Measurements from ENCODE around the gene RAPGEFL1.
"Not testable (repeated sequence)": the region's sequence is repeated elsewhere in the genome, so short reads cannot be mapped to it uniquely, and the experiment has no call there.

The RAPGEFL1 gene, protein sequence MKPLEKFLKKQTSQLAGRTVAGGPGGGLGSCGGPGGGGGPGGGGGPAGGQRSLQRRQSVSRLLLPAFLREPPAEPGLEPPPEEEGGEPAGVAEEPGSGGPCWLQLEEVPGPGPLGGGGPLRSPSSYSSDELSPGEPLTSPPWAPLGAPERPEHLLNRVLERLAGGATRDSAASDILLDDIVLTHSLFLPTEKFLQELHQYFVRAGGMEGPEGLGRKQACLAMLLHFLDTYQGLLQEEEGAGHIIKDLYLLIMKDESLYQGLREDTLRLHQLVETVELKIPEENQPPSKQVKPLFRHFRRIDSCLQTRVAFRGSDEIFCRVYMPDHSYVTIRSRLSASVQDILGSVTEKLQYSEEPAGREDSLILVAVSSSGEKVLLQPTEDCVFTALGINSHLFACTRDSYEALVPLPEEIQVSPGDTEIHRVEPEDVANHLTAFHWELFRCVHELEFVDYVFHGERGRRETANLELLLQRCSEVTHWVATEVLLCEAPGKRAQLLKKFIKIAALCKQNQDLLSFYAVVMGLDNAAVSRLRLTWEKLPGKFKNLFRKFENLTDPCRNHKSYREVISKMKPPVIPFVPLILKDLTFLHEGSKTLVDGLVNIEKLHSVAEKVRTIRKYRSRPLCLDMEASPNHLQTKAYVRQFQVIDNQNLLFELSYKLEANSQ

GRCh38 chr17:40177275-40177874 lies at the start of gene RAPGEFL1:
Gene RAPGEFL1, plus strand, starts transcription at chr17:40177470. Its CDS starts 392 bp downstream, at chr17:40177862.
- peak; percentile 27 to 95 (median 70) for DNase-seq
- intact Hi-C loops (cut with DNase I) = no loop called here

- intact Hi-C loops (cut with DNase I) = no loop called here
These were observed 47.8 kb upstream of the RAPGEFL1 start for GRCh38 chr17:40129498-40129897.

DNA sequence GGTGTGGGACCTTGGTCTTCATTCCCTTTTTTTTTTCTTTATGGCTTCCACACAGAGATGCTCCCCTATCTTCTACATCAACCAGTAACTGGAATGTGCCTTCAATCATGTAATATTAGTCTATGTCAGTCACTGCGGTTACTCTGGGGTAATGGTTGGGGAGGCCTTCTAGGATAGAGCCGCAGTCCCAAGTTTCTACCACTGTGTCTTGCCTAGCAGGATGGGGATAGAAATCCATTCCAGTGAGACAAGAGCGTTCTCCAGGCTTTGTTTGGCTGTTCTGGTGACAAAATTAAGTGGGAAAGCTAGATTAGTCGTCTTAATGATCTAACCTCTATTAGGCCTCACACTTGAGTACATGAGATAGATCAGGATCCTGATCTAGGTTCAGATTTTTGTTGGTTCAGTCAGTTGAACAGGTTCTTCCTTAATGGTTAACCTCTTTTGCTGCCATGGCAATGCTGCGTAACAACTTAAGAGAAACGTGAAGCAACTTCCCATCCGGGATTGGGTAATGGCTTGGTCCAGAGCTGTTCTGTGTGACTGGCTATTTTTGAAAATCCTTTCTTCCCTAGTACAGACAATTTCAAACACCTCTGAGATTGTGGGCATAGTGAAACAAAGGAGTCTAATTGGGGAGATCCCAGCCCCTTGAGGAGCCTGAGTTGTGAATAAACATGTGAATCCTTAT lies 46.8 kb upstream of the RAPGEFL1 start:
- DNase-seq = peak in 1 of 10 donors; percentile 14
- intact Hi-C loops (cut with DNase I) = no loop called here

More at GRCh38 chr17:40129498-40129897, 47.8 kb upstream of the RAPGEFL1 start:
- no peak for DNase-seq

- no peak for DNase-seq
- intact Hi-C loops (cut with DNase I) = no loop called here
These were observed 43.1 kb upstream of the RAPGEFL1 start for GRCh38 chr17:40134184-40134583.

GRCh38 chr17:40135817-40136216 lies 41.5 kb upstream of the RAPGEFL1 start:
- intact Hi-C loops (cut with DNase I) = no loop called here
- DNase-seq = no peak

DNA sequence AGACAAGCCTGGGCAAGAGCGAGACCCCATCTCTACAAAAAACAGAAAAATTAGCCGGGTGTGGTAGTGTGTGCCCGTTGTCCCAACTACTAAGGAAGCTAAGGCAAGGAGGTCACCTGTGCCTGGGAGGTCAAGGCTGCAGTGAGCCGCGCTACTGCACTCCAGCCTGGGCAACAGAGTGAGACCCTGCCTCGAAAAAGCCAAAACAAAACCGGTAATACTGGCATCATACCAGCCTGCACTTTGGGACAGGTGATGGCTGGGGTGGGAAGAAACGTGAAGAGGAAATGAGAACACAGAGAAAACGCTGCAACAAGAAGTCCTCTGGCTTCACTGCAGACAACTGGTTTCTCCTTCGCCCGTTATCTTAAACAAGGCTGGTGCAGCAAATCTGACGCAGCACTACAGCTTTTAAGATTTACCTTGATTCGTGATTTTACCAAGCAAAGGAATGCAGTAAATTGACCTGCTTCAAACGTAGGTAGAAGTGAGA lies 37.7 kb upstream of the RAPGEFL1 start:
- intact Hi-C loops (cut with DNase I) = no loop called here

GRCh38 chr17:40143166-40143565 lies 34.1 kb upstream of the RAPGEFL1 start:
- DNase-seq = peak in 1 of 10 donors; percentile 22
- intact Hi-C loops (cut with DNase I) = not testable (repeated sequence)

More for the DNA sequence above, 37.7 kb upstream of the RAPGEFL1 start:
- peak in 1 of 10 donors; percentile 78 for DNase-seq

DNA sequence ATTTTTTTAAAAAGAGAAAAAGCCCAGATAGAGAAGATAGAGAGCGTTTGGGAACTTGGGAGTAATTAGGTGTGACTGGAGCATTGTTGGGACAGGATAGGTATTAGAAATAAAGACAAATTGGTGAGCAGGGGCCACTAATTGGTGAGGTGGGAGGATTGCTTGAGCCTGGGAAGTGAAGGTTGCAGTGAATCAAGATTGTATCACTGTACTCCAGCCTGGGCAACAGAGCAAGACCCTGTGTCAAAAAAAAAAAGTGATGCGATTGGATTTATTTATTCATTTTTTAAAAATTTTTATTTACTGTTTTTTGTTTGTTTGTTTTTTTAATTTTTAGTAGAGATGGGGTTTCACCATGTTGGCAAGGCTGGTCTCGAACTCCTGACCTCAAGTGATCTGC lies 31.8 kb upstream of the RAPGEFL1 start:
- intact Hi-C loops (cut with DNase I) = no loop called here
- no peak for DNase-seq

DNA sequence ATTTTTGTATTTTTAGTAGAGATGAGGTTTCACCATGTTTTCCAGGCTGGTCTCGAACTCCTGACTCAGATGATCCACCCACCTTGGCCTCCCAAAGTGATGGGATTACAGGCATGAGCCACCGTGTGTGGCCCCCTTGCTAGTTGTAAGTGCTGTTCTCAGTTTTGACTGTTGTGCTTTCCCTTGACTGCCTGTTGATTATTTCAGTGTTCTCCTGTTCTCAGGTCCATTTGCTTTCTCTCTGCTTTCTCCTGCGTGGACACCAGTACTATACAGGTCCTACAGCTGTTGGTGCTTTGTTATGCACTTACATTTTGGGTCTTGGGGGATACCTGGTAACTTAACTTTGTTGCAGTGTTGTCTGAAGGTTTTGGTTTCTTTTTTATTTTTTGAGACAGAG lies 28.7 kb upstream of the RAPGEFL1 start:
- intact Hi-C loops (cut with DNase I) = no loop called here
- DNase-seq = peak in 1 of 10 donors; percentile 12

GRCh38 chr17:40150276-40150675 lies 27.0 kb upstream of the RAPGEFL1 start:
- no peak for DNase-seq

GRCh38 chr17:40151414-40151963 lies 25.8 kb upstream of the RAPGEFL1 start:
- intact Hi-C loops (cut with DNase I) = no loop called here
- DNase-seq = no peak

More at GRCh38 chr17:40150276-40150675, 27.0 kb upstream of the RAPGEFL1 start:
- intact Hi-C loops (cut with DNase I) = no loop called here

GRCh38 chr17:40153603-40154236 lies 23.6 kb upstream of the RAPGEFL1 start:
- DNase-seq = peak in 1 of 10 donors; percentile 56
- intact Hi-C loops (cut with DNase I) = no loop called here

DNA sequence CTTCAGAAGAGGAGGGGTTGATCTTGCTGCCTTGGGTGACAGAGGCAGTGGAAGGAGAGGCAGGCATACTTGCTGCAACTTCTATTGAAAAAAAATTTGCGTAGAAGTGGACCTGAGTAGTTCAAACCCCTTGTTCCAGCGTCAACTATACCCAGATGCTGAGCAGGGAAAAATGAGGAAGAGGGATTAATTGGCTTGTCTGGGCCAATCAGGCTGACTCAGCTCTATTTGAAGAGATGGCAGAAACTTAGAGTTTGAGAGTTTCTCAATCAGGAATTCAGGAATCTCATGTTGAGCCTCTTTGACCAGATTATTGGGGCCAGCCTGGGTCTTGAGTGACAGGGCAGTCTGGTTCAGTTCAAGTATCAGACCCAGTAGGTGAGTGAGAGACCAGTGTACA lies 19.3 kb upstream of the RAPGEFL1 start:
- DNase-seq = no peak
- intact Hi-C loops (cut with DNase I) = no loop called here

GRCh38 chr17:40158438-40159013 lies 18.7 kb upstream of the RAPGEFL1 start:
- no peak for DNase-seq

GRCh38 chr17:40159456-40159855 lies 17.8 kb upstream of the RAPGEFL1 start:
- intact Hi-C loops (cut with DNase I) = no loop called here
- peak in 1 of 10 donors; percentile 14 for DNase-seq

More at GRCh38 chr17:40158438-40159013, 18.7 kb upstream of the RAPGEFL1 start:
- intact Hi-C loops (cut with DNase I) = no loop called here

DNA sequence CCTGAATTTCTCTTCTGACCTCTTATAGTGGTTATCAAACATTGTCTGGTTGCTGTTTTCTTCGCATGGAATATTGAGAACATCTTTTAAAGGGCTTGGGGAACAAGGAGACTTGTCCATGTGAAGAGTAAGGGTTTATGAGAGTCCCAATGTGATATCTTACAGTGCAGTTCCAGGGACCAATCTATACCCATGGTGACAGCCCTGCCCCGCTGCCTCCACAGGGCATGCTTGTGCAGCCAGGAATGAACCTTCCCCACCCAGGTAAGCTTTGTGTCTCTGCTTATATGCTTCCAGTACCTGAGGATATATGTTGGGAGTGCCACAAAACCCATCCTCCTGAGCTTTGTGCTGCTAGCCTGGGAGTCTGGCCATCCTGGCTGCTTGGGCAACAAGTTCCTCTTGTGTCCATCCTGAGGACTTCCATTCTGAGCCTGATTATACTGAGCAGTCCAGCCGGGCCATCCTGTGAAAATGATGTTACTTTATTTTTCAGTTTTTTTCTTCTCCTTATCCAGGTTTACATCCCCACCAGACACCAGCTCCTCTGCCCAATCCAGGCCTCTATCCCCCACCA lies 9.5 kb upstream of the RAPGEFL1 start:
- DNase-seq = peak in 1 of 10 donors; percentile 68
- intact Hi-C loops (cut with DNase I) = loop anchor here (1.0 to 10.0 kb wide), 2 partner anchors 54 to 153 kb away; partner anchors contain the start of gene CSF3

- peak in 3 of 10 donors; percentile 34 to 40 (median 35) for DNase-seq
- intact Hi-C loops (cut with DNase I) = loop anchor here (1.0 to 10.0 kb wide), 2 partner anchors 55 to 154 kb away; partner anchors contain the start of gene CSF3
These were observed 8.9 kb upstream of the RAPGEFL1 start for GRCh38 chr17:40168262-40168832.

GRCh38 chr17:40170325-40170724 lies 6.9 kb upstream of the RAPGEFL1 start:
- intact Hi-C loops (cut with DNase I) = no loop called here
- DNase-seq = peak in 1 of 10 donors; percentile 20

All from posterior cingulate gyrus (tissue), 11 donors.